GM06990 (cell line): ENCODE measurements around the gene ANKRD42.

Source experiments
- DNase-seq: peaks from one replicate; pipeline ENCODE4 v3.0.0-alpha.2; 2011; ENCODE audit not compliant: insufficient read length; ENCODE audit errors: extremely low read depth
- H3K27me3 ChIP-seq: replicated peaks from 2 replicates; pipeline ENCODE4 v1.6.0; 2011; ENCODE audit warnings: low read length; ENCODE audit not compliant: control insufficient read depth, insufficient read depth
- H3K36me3 ChIP-seq: 2 replicates; pipeline ENCODE4 v1.5.1; 2011; ENCODE audit warnings: low read length; ENCODE audit not compliant: control insufficient read depth, insufficient read depth
- H3K4me3 ChIP-seq: replicated peaks from 2 replicates; pipeline ENCODE4 v1.5.1; 2011; ENCODE audit warnings: low read depth, mild to moderate bottlenecking, control low read depth, low read length
- TF ChIP-seq, protein P1 (sequence below): IDR thresholded peaks from 2 replicates; pipeline ENCODE4 v1.5.1; 2011; ENCODE audit warnings: low read length, control low read depth, mild to moderate bottlenecking, inconsistent platforms; ENCODE audit not compliant: insufficient read depth, poor library complexity, severe bottlenecking

ANKRD42 gene

DNA sequence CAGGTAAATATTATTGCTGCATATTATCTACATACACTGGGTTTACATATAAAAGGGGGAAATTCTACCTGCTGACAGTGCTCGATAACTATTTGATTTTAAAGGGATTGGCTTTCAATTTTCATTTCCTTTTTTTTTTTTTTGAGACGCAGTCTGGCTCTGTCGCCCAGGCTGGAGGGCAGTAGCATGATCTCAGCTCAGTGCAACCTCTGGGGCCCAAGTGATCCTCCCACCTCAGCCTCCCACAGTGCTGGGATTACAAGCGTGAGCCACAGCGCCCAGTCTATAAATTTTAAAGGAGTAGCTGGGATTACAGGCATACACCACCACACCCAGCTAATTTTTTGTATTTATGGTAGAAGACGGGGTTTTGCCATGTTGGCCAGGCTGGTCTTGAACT lies 39.7 kb upstream of the ANKRD42 start:
- DNase-seq: no peak
- H3K4me3 ChIP-seq: no peak overlapping the region
- H3K27me3 ChIP-seq: no peaks in the 10 kb centered on the region
- H3K36me3 ChIP-seq: no peaks in the 10 kb centered on the region
- TF ChIP-seq, protein P1, sequence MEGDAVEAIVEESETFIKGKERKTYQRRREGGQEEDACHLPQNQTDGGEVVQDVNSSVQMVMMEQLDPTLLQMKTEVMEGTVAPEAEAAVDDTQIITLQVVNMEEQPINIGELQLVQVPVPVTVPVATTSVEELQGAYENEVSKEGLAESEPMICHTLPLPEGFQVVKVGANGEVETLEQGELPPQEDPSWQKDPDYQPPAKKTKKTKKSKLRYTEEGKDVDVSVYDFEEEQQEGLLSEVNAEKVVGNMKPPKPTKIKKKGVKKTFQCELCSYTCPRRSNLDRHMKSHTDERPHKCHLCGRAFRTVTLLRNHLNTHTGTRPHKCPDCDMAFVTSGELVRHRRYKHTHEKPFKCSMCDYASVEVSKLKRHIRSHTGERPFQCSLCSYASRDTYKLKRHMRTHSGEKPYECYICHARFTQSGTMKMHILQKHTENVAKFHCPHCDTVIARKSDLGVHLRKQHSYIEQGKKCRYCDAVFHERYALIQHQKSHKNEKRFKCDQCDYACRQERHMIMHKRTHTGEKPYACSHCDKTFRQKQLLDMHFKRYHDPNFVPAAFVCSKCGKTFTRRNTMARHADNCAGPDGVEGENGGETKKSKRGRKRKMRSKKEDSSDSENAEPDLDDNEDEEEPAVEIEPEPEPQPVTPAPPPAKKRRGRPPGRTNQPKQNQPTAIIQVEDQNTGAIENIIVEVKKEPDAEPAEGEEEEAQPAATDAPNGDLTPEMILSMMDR: no peak

DNA sequence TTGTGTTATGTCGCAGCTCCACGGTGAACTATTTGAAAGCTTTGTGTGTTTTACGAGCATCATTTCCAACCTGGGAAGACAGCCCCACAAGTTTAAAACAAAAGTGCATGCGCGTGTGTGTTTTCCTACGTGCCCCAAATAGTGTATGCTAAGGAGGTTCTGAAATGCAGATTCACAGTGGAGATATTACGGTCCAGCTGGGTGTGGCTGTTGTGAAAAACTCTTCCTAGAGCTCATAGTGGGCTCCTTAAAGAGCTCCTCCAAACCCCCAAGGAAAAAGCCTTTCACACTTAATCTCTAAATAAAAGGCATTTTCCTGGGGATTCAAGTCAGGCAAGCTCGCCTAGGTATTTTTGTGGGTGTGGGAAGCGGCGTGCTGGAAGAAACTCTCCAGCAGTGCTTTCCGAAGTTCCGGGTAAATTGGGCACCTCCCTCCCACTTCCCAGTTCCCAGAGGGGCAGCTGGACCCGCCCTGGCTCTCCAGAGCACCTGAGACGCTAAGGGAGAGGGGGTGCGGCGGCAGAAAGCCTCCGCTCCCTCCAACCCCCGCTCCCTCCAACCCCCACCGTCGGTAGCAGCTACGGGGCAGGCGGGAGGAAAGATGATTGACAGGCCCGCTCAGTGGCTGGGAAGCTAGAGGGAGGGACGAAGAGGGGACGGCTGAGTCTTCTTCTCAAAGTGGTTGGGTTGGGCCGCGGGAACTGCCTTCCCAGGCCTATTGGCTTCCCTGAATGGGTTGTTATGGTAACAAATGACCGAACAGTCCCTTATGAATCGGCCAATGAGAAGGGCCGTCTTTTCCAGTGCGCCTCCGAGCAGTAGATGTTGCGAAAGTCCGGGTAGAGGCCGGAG lies 37.1 kb upstream of the ANKRD42 start:
- TF ChIP-seq, protein P1: no peak
- Histone ChIP-seq H3K27me3 (no peaks in the 10 kb centered on the region), H3K36me3 (no peaks in the 10 kb centered on the region), H3K4me3 (peak overlapping the region; percentile 85)
- DNase-seq: peak; percentile 34

DNA sequence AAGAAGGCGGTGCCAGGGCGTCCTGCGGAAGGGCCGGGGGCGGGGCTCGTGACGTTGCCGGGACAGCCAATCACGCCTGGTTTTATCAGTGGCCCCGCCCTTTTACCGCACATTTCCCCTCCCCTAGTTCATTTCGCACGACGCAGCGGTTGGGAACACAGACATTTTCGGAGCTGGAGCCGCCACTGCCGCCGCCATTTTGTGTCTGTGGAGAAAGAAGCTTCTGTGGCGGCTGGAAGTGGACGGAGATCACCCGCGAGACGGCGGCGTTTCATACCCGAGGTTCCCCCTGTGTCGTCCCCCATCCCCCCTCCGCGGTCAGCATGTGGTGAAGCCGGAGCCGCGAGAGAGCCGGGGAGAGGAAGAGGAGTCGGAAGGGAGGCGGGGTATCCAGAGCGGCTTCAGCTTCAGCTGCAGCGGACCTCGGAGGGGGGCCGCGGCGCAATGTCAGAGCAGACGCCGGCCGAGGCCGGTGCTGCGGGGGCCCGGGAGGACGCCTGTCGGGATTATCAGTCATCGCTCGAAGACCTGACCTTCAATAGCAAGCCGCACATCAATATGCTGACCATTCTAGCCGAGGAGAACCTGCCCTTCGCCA lies 36.4 kb upstream of the ANKRD42 start, which contains the start of gene PCF11:
Gene PCF11, plus strand, starts transcription at position 136 of the 598 bp plus-strand sequence. Its CDS starts 309 bp downstream, at position 445.
- DNase-seq: peak; percentile 98
- TF ChIP-seq, protein P1: no peak
- Histone ChIP-seq H3K4me3 (peak within 1 kb of the TSS; percentile 85), H3K36me3 (no peaks in the 10 kb centered on the region), H3K27me3 (no peaks in the 10 kb centered on the region)

DNA sequence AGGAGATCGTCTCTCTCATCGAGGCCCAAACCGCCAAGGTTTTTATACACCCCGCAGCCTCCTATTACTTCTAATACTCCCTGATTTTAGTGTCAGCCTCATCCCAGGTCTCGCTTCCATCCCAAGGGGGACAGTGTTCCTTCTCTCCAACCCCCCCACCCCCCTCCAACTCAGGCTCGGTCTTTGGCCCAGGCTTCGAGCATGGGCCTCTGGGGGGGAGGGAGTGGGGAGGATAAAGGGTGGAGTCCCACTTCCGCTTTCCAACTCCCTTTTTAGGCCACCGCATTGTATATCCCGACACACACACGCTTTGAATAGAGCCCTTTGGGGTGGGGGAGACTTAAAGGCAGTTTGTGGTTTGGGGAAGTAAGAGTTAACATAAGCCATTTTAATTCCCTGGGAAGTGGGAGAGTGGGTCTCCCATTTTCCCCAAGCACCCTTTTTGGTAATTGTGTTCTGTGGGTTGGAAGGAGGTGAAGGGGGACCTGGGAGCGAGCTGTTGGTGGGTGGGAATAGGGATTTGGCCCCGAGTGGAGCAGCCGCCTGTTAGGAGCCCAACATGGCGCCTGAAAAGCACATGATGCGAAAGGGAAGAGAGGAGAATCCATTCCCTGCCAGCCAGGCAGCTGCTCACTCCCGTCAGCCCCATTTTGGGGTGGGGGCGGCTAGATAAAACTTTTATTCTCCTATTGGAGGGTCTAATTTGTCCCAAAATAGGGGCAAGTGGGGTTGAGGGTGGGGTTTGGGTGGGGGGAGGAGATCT lies 35.7 kb upstream of the ANKRD42 start:
- peak; percentile 63 for DNase-seq
- Histone ChIP-seq H3K4me3 (peak overlapping the region; percentile 83), H3K27me3 (no peaks in the 10 kb centered on the region), H3K36me3 (no peaks in the 10 kb centered on the region)
- TF ChIP-seq, protein P1: no peak

DNA sequence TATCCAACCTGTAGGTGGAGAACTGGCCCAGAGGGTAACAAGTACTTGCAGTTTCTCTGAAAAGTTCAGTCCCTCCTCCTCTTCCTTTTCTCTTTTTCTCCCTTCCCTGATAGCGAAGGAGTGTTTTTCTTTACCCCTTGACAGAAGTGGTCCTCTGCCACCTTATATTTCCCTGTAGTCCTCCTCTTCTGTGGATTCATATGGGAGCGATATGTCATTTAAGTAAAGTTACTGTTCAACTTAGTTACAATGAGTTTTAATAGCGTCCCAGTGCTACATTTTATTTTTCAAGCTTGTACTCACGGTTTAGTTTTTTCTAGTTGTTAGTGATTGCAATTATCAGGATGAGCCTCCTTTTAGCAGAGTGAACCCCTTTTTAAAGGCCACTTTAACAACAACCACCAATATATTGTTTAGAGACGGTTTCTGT lies 35.1 kb upstream of the ANKRD42 start:
- Histone ChIP-seq H3K36me3 (no peaks in the 10 kb centered on the region), H3K27me3 (no peaks in the 10 kb centered on the region), H3K4me3 (peak overlapping the region; percentile 83)
- no peak for DNase-seq
- TF ChIP-seq, protein P1: no peak
